Inflammatory macrophage treated with lipopolysaccharide for 1 hour (primary cell): ENCODE measurements around the gene IQCH.
"Not testable (repeated sequence)": the region's sequence is repeated elsewhere in the genome, so short reads cannot be mapped to it uniquely, and the experiment has no call there.

Experiments
- DNase-seq, 2 donors: peaks; one replicate each; pipeline ENCODE4 v3.0.0-alpha.2; 2020 to 2022

IQCH gene

GRCh38 chr15:67248011-67248505 lies 6.5 kb upstream of the IQCH start:
- DNase-seq, result no peak

DNA sequence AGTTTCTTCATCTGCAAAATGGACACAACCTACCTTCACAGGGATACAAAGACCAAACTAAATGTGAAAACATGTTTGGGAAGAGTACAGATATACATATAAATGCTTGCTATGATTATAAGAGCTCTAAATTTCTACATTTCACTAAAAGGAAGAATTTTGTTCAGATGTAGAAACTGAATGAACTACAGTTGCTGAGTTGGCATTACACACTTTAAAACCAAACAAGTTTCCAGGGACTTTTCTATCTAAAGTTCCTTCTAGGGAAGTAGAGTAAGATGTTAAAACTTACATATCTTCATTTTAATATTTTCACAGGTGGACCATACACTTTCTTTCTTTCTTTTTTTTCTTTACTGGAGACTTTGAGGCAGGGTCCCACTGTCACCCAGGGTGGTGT lies 4.8 kb upstream of the IQCH start:
- DNase-seq, result no peak

DNA sequence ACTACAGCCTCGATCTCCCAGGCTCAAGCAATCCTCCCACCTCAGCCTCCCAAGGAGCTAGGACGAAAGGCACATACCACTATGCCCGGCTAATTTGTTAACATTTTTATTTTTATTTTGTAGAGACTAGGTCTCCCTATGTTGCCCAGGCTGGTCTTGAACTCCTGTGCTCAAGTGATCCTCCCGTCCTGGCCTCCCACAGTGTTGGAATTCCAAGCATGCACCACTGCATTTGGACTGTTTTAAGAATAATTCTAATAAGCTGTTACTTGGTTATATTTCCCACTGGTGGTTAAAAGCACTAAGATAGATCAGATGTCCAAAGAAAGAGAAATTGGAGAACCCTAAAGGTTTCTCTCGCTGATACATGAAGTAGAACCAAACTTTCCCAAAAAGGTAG lies 3.3 kb upstream of the IQCH start:
- DNase-seq, result no peak

DNA sequence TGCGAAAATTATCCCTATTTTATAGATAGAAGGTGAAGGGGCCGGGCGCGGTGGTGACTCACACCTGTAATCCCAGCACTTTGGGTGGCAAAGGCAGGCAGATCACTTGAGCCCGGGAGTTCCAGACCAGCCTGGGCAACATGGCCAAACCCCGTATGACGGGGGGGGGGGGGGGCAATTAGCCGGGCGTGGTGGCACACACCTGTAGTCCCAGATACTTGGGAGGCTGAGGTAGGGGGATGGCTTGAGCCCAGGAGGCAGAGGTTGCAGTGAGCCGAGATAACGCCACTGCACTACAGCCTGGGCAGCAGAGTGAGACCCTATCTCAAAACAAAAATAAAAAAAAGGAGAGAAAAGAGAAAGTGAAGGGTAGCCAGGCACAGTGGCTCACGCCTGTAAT lies 1.5 kb upstream of the IQCH start:
- DNase-seq, result no peak

GRCh38 chr15:67253549-67254237 lies 893 bp upstream of the IQCH start:
- peak in 1 of 2 donors; percentile 15 for DNase-seq

GRCh38 chr15:67256051-67256450 lies 1.5 kb downstream of the IQCH start:
- no peak for DNase-seq

GRCh38 chr15:67258412-67258811 lies 3.8 kb downstream of the IQCH start:
- DNase-seq, result not testable (repeated sequence)

DNA sequence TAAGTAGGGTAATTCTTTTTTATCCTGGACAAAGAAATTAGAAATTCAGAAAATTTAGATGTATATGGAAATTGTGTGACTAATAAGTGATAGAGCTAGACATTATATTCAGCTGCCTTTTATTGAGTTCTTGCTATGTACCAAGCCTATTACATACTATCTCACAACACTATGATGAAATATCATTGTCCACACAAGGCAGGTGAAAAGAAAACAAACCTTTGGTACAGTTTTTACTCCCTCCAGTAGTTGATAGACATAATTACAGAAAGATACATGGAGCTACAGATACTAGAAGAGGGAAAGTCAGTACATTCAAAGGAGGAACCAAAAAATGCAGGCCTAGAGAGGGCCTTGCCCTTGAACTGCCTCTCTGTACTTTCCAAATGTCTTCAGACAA lies 4.8 kb downstream of the IQCH start:
- no peak for DNase-seq

DNA sequence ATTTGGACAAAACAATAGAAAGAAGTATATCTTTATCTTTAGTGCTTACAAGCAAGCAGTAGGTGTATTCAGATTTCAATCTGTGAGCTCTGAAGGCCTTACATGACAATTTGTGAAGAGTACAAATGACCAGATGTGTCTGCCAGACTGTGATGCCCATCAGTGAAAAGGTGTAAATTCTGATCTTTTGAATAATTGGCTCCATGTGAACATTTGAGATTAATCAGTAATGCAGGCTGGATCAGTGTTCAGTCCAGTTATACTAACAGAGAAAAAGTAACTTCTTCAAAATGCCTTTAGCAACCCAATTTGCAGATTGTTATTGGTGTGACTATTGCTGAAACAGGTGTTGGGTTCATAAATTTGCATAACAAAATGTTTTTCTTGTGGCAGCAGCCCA lies 5.2 kb downstream of the IQCH start:
- DNase-seq, result no peak

- DNase-seq, result no peak
Observed at GRCh38 chr15:67266870-67267269, 12.3 kb downstream of the IQCH start.

- DNase-seq, result no peak
Observed at GRCh38 chr15:67267440-67267839, 12.9 kb downstream of the IQCH start.

- DNase-seq, result no peak
Observed at GRCh38 chr15:67267951-67268941, 13.7 kb downstream of the IQCH start.

- DNase-seq, result no peak
Observed at GRCh38 chr15:67274236-67274635, 19.6 kb downstream of the IQCH start.

GRCh38 chr15:67276666-67277065 lies 22.1 kb downstream of the IQCH start:
- no peak for DNase-seq

GRCh38 chr15:67280217-67280616 lies 25.6 kb downstream of the IQCH start:
- DNase-seq, result no peak

DNA sequence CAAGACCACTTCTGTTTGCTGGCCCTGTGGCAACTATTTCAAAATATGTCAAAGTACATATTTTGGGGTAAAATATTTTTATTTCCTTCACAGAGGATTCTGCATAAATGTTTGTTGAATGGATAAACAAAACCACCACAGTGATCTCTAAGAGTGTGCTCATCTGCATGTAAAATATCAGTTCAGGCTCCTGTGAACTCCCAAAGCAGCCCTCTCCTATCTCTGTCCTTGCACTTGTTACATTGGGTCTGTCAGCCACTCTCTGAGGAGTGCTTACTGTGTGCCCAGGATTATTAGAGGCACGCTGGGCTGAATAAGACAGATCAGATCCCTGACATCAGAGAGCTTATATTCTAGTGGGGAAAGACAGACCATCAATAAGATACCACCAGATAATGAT lies 27.1 kb downstream of the IQCH start:
- no peak for DNase-seq

GRCh38 chr15:67285625-67286024 lies 31.0 kb downstream of the IQCH start:
- not testable (repeated sequence) for DNase-seq

- peak in 1 of 2 donors; percentile 23 for DNase-seq
Observed at GRCh38 chr15:67286400-67286799, 31.8 kb downstream of the IQCH start.

DNA sequence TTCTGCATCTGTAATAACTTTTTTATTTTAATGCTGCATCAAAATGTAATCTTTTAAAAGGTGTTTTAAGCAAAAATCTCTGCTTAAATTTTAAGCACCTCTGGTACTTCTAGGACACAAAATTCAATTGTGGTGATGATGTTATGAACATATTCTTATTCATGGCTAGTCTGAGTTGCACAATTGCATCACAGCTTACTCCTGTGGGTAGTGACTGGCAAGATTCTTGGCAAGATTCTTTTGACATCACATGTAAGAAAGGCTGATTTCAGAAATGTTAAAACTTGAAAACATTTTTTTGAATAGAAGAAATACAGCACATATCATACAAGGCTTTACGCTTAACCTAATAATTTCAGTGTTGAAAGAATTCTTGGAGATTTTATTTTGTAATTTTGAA lies 35.7 kb downstream of the IQCH start:
- DNase-seq, result no peak

- DNase-seq, result peak in 1 of 2 donors; percentile 2
Observed at GRCh38 chr15:67296188-67296587, 41.6 kb downstream of the IQCH start.

- no peak for DNase-seq
Observed at GRCh38 chr15:67296684-67297083, 42.1 kb downstream of the IQCH start.

DNA sequence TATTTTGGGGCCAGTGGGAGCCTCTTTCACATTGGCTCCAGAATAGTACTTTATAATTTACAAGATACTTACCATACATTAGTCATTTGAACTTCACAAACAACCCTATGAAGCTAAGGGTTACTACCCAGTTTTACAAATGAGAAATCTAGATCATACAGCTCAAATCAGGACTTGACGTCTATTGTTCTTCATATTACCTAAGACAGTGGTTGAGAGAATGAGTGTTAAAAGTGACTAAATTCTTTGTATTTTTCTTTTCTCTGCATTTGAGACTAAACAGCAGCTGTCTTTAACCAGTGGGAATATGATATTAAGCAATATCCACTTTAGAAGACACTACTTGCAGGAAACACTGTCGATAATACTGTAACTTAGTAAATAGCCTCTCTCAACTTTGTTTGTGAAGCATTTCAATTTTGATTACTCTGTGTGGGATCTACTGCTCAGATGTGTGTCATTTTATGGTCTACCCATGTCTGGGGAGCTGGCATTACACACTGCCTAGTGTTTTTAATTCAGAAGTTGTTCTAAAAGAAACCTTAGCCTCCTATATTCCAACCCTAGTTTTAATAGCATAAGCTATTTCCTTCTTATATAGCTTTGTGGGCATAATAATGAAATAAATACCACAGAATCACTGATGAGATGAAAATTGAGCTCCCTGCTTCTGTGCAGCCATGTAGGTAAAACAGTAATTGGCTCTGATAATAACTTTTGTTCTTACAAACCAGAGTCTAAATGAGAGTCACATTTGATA lies 45.9 kb downstream of the IQCH start:
- no peak for DNase-seq
